DOHH2 (cell line): ENCODE measurements around the gene DTNB.

Source experiments
- H3F3A ChIP-seq: fragments of 200-600 bp; sonication (generic), shearing (Covaris generic); 2 replicates; pipeline ENCODE4 v1.6.0; 2016; ENCODE audit warnings: antibody characterized with exemption, mild to moderate bottlenecking; ENCODE audit not compliant: control insufficient read depth, insufficient read depth
- H3K27ac ChIP-seq: fragments of 200-600 bp; sonication (generic); 2 replicates; pipeline ENCODE4 v1.5.1; 2014; ENCODE audit warnings: low read depth, mild to moderate bottlenecking, low read length, moderate library complexity
- H3K27me3 ChIP-seq: fragments of 200-600 bp; sonication (generic); 2 replicates; pipeline ENCODE4 v1.6.1; 2014; ENCODE audit warnings: mild to moderate bottlenecking, low read length, mixed read lengths; ENCODE audit not compliant: control insufficient read depth
- H3K36me3 ChIP-seq: fragments of 200-600 bp; sonication (generic); 2 replicates; pipeline ENCODE4 v1.6.1; 2014; ENCODE audit warnings: mild to moderate bottlenecking, low read length, moderate library complexity, mixed read lengths; ENCODE audit not compliant: control insufficient read depth
- H3K4me1 ChIP-seq: fragments of 200-600 bp; sonication (generic); 2 replicates; pipeline ENCODE4 v1.6.1; 2014; ENCODE audit warnings: mild to moderate bottlenecking, low read length, mixed read lengths; ENCODE audit not compliant: control insufficient read depth
- H3K4me2 ChIP-seq: fragments of 200-600 bp; sonication (generic); 2 replicates; pipeline ENCODE4 v1.6.0; 2014; ENCODE audit warnings: mild to moderate bottlenecking, low read length, moderate library complexity
- H3K4me3 ChIP-seq: fragments of 200-600 bp; sonication (generic); 2 replicates; pipeline ENCODE4 v1.5.1; 2014; ENCODE audit warnings: mild to moderate bottlenecking, low read length, mixed read lengths
- H3K79me2 ChIP-seq: fragments of 200-600 bp; sonication (generic); 2 replicates; pipeline ENCODE4 v1.6.1; 2014; ENCODE audit warnings: mild to moderate bottlenecking, low read length, mixed read lengths; ENCODE audit not compliant: control insufficient read depth
- H3K9me2 ChIP-seq: fragments of 200-600 bp; sonication (generic); replicated peaks from 2 replicates; pipeline ENCODE4 v1.6.1; 2014; ENCODE audit warnings: mild to moderate bottlenecking, low read length, mixed read lengths; ENCODE audit not compliant: control insufficient read depth
- H3K9me3 ChIP-seq: fragments of 200-600 bp; sonication (generic); 2 replicates; pipeline ENCODE4 v1.6.1; 2014; ENCODE audit warnings: antibody characterized with exemption, low read length, mixed read lengths; ENCODE audit not compliant: control insufficient read depth, insufficient read depth
- H4K20me1 ChIP-seq: fragments of 200-600 bp; sonication (generic); 2 replicates; pipeline ENCODE4 v1.6.0; 2014; ENCODE audit warnings: low read depth, mild to moderate bottlenecking, antibody characterized with exemption, low read length, moderate library complexity; ENCODE audit not compliant: control insufficient read depth, insufficient read depth
- EZH2phosphoT487 ChIP-seq: fragments of 200-600 bp; sonication (generic); IDR thresholded peaks from 2 replicates; pipeline ENCODE4 v1.6.1; 2017; ENCODE audit warnings: borderline replicate concordance, mild to moderate bottlenecking, antibody characterized with exemption, low read length, moderate library complexity, mixed read lengths
- TF ChIP-seq, protein P1 (sequence below): fragments of 200-600 bp; sonication (generic); IDR thresholded peaks from one replicate; pipeline ENCODE4 v1.5.1; 2014; ENCODE audit warnings: antibody characterized with exemption, mild to moderate bottlenecking, low read depth, low read length; ENCODE audit not compliant: poor library complexity, severe bottlenecking

DTNB gene

DNA sequence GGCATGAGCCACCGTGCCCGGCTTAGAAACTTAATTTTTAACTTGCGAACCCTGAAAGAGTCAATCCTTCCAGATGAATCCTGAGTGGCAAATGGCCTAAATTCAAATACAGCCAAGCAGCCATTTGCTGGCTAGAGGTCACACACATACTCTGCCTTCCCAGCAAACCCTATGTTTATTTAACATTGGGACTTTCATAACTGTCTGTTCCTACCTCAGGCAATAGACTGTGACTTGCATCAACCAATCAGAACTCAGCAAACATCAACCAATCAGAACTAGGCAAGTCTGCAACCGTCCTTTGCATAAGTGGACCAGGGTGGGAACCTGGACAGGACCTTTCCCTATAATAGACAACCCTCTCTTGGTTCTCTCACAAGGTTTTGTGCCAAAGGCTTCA, 127.5 kb downstream of the DTNB start:
- no peaks in the 10 kb centered on the region for H3K79me2 ChIP-seq
- H3K4me1 ChIP-seq = no peaks in the 10 kb centered on the region
- no peak overlapping the region for H3K4me3 ChIP-seq
- no peaks in the 10 kb centered on the region for H3K27me3 ChIP-seq
- H3K9me2 ChIP-seq = no peaks in the 10 kb centered on the region
- no peaks in the 10 kb centered on the region; the same call in 1 of the 2 replicates for H3F3A ChIP-seq
- H3K9me3 ChIP-seq = no peaks in the 10 kb centered on the region
- H3K36me3 ChIP-seq = no peaks in the 10 kb centered on the region
- no peak for TF ChIP-seq EZH2phosphoT487
- TF ChIP-seq, protein P1, sequence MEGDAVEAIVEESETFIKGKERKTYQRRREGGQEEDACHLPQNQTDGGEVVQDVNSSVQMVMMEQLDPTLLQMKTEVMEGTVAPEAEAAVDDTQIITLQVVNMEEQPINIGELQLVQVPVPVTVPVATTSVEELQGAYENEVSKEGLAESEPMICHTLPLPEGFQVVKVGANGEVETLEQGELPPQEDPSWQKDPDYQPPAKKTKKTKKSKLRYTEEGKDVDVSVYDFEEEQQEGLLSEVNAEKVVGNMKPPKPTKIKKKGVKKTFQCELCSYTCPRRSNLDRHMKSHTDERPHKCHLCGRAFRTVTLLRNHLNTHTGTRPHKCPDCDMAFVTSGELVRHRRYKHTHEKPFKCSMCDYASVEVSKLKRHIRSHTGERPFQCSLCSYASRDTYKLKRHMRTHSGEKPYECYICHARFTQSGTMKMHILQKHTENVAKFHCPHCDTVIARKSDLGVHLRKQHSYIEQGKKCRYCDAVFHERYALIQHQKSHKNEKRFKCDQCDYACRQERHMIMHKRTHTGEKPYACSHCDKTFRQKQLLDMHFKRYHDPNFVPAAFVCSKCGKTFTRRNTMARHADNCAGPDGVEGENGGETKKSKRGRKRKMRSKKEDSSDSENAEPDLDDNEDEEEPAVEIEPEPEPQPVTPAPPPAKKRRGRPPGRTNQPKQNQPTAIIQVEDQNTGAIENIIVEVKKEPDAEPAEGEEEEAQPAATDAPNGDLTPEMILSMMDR = no peak
- no peaks in the 10 kb centered on the region for H4K20me1 ChIP-seq
- H3K27ac ChIP-seq = no peak overlapping the region
- no peak overlapping the region for H3K4me2 ChIP-seq

DNA sequence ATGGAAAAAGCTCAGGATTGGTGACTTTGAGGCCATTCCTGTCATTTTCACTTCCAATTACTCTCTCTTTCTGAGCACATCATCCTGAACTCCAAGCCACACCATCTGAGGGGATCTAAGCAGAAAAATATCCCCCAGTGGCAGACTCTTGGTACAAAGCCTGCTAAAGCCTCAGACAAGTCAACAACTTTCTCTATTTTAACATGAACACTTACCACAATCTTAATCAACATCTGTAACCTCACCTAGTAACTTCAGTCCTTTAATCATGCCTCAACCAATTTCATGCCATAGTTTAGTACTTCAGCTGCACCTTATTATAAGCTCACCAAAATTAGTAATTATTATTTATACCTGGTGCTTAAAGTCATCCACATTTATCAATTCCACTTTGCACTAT, 128.9 kb downstream of the DTNB start:
- no peak for TF ChIP-seq EZH2phosphoT487
- TF ChIP-seq, protein P1 = no peak
- no peaks in the 10 kb centered on the region for H3K4me1 ChIP-seq
- no peaks in the 10 kb centered on the region for H3K27me3 ChIP-seq
- no peaks in the 10 kb centered on the region; the same call in 1 of the 2 replicates for H3F3A ChIP-seq
- H4K20me1 ChIP-seq = no peaks in the 10 kb centered on the region
- H3K9me3 ChIP-seq = no peaks in the 10 kb centered on the region
- no peaks in the 10 kb centered on the region for H3K79me2 ChIP-seq
- H3K27ac ChIP-seq = no peak overlapping the region
- no peak overlapping the region for H3K4me3 ChIP-seq
- H3K4me2 ChIP-seq = no peak overlapping the region
- H3K36me3 ChIP-seq = no peaks in the 10 kb centered on the region
- H3K9me2 ChIP-seq = no peaks in the 10 kb centered on the region

DNA sequence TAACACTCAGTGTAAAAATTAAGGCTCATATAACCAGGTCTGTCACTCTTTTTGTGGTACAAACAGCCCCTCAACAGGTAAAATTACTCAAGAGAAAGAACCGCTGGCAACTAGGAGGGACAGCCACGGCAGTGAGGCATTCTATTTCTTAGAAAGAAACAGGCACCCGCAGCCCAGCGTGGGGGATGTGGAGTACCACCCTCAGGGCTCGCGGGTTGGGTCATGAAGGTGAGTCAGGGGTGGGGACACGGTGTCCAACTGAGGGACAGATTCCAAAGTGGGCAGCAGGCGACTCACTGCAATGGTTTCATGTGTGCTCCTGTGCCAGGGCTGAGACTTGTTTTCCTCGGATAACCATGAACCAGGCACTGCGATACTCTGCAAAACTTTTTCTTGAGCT, 129.4 kb downstream of the DTNB start:
- Histone ChIP-seq H3K27me3 (no peaks in the 10 kb centered on the region), H4K20me1 (no peaks in the 10 kb centered on the region), H3F3A (no peaks in the 10 kb centered on the region; the same call in 1 of the 2 replicates), H3K4me2 (no peak overlapping the region), H3K36me3 (no peaks in the 10 kb centered on the region), H3K4me3 (no peak overlapping the region), H3K9me3 (no peaks in the 10 kb centered on the region), H3K9me2 (no peaks in the 10 kb centered on the region), H3K79me2 (no peaks in the 10 kb centered on the region), H3K4me1 (no peaks in the 10 kb centered on the region), H3K27ac (no peak overlapping the region)
- TF ChIP-seq, protein P1 = no peak
- TF ChIP-seq EZH2phosphoT487 = no peak
